HG02642 (cell line): Measurements from ENCODE around the gene TK1.

Source experiments
- ATAC-seq: cut with Tn5 transposase; IDR thresholded peaks from one replicate; pipeline ENCODE4 v1.9.1; 2021; ENCODE audit warnings: mild to moderate bottlenecking; ENCODE audit not compliant: unreplicated experiment, poor library complexity

The TK1 gene

GRCh38 chr17:78223061-78223460 is 36.2 kb upstream of the TK1 start:
- no peak for ATAC-seq

DNA sequence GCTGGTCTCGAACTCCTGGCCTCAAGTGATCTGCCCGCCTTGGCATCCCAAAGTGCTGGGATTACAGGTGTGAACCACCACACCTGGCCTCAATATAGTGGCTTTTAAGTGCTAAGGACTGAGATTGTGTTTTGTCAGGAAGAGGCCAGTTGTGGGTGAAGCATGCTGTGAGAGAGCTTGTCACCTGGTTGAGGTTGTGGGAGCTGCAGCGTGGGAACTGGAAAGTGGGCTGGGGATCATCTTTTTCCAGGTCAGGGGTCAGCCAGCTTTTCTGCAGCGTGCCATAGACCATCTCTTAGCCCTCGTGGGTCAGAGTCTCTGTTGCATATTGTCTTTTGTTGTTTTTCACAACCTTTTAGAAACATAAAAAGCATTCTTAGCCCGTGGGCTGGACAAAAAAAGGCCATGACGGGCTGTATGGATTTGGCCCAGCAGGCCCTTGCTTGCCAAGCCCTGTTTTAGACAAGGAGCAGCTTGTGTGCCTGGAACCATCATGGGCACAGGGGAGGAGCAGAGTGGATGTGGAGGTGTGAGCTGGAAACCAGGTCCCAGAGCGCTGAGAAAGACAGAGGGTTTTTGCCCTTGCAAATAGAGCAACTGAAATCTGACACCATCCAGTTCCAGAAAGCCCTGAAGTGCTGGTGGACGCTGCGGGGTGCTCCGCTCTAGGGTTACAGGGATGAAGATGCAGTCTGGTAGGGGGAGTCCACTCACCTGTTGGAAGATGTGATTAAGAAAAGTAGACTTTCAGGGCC is 32.7 kb upstream of the TK1 start:
- ATAC-seq = no peak

DNA sequence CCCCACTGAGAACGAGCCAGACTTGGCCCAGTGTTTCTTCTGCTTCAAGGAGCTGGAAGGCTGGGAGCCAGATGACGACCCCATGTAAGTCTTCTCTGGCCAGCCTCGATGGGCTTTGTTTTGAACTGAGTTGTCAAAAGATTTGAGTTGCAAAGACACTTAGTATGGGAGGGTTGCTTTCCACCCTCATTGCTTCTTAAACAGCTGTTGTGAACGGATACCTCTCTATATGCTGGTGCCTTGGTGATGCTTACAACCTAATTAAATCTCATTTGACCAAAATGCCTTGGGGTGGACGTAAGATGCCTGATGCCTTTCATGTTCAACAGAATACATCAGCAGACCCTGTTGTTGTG is 27.8 kb upstream of the TK1 start:
- no peak for ATAC-seq

- peak; percentile 94 for ATAC-seq
Measured at GRCh38 chr17:78214016-78214705, 27.3 kb upstream of the TK1 start, which contains the start of gene BIRC5. Gene BIRC5 (plus strand): TSS chr17:78214253. CDS start chr17:78214317, 64 bp downstream.

DNA sequence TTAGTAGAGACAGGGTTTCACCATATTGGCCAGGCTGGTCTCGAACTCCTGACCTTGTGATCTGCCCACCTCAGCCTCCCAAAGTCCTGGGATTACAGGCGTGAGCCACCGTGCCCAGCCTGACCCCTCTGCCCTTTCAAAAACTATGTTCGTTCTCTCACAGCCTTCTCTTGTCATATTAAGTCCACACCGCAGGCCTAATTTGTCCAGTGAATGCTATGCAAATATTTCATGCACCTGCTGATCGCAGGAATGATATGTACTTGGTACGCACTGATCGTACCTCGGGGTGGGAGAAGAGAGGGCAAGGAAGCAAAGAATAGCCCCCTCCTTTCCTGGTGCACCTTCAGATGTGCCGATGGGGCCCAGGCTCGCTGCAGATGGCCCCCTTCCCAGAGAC is 24.2 kb upstream of the TK1 start:
- no peak for ATAC-seq

DNA sequence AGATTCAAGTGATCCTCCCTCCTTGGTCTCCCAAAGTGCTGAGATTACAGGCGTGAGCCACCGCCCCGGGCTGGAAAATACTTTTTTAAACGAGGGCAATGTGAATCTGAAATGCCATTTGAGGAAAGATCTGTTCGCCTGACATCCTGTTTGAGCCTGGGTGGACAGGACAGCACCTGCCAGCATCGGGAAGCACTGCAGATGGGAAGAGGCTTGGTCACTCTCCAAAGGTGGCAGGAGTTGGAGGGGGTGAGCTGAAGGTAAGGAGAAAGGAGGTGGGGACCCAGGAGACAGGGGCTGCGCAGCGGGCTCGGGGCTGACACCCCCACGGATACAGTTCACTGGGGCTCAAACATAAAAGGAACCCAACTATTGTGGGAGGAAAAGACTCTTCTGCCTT is 23.3 kb upstream of the TK1 start:
- no peak for ATAC-seq

DNA sequence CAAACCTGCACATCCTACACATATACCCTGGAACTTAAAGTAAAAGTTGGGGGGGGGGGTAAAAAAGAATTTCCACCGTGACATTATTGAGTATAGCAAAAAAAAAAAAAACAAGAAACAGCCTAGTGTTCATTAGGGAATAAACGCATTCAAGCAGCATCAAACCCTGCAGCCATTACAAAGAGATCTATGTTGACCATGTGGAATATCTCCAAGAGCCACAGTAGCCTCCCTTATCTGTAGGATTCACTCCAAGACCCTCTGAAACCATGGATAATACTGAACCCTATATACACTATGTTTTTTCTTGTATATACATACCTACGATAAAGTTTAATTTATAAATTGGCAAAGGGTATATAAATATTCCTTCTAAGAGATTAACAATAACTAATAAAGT is 21.6 kb upstream of the TK1 start:
- no peak for ATAC-seq

DNA sequence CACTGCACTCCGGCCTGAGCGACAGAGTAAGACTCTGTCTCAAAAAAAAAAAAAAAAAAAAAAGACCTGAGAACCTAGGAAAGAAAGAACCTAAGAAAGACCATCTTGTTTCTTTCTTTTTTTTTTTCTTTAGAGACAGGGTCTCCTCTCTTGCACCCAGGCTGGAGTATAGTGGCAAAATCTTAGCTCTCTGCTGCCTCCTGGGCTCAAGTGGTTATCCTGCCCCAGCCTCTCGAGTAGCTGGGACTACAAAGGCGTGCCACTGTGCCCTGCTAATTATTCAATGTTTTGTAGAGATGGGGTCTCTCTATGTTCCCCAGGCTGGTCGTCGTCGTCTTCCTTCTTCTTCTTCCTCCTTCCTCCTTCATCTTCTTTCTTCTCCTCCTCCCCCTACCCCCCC is 19.4 kb upstream of the TK1 start:
- no peak for ATAC-seq

- ATAC-seq = no peak
Measured at GRCh38 chr17:78205124-78205775, 18.4 kb upstream of the TK1 start.

GRCh38 chr17:78204387-78205123 is 17.7 kb upstream of the TK1 start:
- ATAC-seq = no peak

GRCh38 chr17:78202666-78203065 is 15.8 kb upstream of the TK1 start:
- ATAC-seq = no peak

GRCh38 chr17:78200451-78200850 is 13.6 kb upstream of the TK1 start:
- no peak for ATAC-seq

DNA sequence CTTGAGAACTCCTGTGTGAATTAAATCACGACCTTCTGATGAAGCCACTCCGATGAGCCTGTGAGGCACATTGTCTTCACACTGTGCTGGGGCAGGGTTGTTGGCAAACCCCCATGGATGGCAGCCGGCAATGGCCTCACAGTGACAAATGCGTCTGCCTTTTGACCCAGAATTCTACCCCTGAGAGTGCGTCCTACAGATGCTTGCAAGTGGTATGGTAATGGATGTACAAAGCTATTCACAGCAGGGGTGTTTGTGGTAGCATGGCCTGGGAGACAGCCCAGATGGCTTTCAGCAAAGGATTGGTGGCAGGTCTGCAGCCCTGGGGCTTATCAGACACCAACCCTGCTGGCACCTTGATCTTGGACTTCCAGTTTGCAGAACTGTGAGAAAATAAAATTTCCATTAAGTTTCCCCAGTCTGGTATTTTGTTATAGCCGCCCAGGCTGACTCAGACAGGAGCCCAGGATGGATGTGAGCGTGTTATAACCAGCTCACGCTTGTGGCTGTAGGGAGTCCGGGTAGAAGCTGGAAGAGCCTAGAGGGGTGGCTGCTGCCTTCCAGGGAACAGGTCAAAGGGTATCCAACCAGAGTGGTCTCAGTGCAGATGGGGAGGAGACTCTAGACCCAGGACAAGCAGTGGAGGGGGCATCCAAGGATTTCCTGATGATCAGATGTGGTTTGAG is 10.4 kb upstream of the TK1 start:
- no peak for ATAC-seq

DNA sequence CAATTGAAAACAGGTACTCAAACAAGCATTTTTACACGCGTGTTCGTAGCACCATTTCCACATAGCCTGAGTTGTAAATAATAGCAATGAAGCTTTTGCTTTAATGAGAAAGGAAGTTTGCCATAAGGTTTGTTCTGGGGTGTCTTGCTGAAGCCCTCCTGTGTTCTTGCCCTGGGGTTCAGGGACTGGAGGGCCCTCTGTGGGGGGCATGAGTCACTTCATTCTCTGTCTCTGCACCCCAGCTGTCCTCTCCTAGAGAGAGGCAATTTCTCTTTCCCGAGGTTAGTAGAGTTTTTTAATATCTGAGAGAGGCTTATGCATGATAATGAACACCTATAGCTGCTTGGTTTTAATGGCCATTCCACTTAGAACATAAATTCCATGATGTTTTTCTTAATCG is 9.9 kb upstream of the TK1 start:
- ATAC-seq = no peak

- ATAC-seq = no peak
Measured at GRCh38 chr17:78185981-78186691, 716 bp downstream of the TK1 start.

DNA sequence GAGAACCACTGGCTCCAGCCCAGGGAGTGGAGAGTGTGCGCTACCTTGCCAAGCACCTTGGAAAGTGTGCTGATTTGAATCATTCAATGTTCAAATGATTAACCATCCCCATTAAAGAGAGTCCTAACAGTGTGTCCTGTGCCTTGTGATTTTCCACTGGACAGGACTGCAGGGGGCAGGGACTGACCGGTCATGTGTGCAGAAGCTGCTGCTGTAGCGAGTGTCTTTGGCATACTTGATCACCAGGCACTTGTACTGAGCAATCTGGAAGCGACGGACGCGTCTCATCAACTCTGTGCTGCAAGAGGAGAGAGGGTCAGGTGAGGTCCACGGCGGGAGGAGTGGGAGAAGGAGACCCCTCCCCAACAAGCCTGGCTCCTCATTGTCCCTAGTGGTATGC is 2.0 kb downstream of the TK1 start:
- no peak for ATAC-seq

DNA sequence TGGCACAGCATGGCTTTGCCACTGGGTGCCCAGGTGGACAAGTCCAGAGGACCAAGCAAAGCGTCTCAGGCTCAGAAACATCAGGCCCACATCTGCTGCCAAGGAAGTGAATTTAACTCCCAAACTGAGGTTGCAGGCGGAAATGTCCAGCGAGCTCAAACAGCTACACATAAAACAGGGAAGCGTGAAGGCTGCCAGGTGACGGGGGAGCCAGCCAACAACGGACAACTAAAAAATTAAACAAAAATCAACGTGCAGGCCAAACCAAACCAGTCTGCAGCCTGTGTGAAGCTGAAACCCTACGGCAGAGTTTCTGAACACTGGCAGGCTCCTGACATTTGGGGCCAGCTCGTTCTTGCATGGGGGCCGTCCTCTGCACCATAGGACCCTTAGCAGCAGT is 2.5 kb downstream of the TK1 start:
- ATAC-seq = no peak

GRCh38 chr17:78183916-78184315 is 2.9 kb downstream of the TK1 start:
- ATAC-seq = no peak

- no peak for ATAC-seq
Measured at GRCh38 chr17:78182504-78182903, 4.3 kb downstream of the TK1 start.

DNA sequence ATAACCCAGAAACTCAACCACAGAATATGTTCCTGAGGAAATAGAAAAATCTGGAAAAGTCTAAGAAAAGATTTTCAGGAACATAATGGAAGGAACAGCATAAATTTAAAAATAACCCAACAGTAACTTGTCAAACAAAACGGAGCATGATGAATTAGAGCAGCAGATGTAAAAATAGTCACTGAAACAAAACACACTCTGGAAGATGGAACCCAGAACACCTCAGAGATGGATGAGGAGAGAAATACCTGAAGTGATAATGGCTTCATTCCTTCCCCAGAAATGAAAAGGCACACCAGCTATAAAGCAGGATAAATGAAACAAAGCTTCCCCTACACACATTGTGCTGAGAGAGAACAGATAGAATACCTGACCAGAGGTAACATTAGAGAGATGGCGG is 6.3 kb downstream of the TK1 start:
- ATAC-seq = no peak
